H1 (cell line): Measurements from ENCODE around the gene CIAO2A. TPM values are rescaled to one million over a fixed set of nuclear protein-coding genes. Genes with fewer than 3 reads are reported as not detected.

Experiments used
- CBX5 ChIP-seq: fragments of 300-800, 300-1000 bp; sonication (generic); IDR thresholded peaks from 2 replicates; pipeline ENCODE4 v1.7.1; 2016; ENCODE audit warnings: antibody characterized with exemption, low read length, low read depth
- HDAC2 ChIP-seq, 2 experiments: fragments of 300-600 bp in 1 of 2; sonication (generic) in 1 of 2; IDR thresholded peaks; 2 replicates each; pipeline ENCODE4 v1.6.1; 2011 to 2012; ENCODE audit warnings: low read depth in 2 of 2, low read length in 2 of 2, mild to moderate bottlenecking in 2 of 2, moderate library complexity in 2 of 2, borderline replicate concordance in 1 of 2, inconsistent platforms in 1 of 2
- HDAC6 ChIP-seq: IDR thresholded peaks from one replicate; pipeline ENCODE4 v1.7.1; 2012; ENCODE audit warnings: low read depth, mild to moderate bottlenecking, inconsistent platforms, low read length, moderate library complexity
- POLR2A ChIP-seq, 2 experiments: IDR thresholded peaks; 1 replicate in 1 of 2; 2 replicates in 1 of 2; pipeline ENCODE4 v1.6.1; 2011; ENCODE audit warnings: low read depth in 2 of 2, low read length in 2 of 2, mild to moderate bottlenecking in 2 of 2; ENCODE audit errors: control extremely low read depth in 1 of 2
- TCF12 ChIP-seq: IDR thresholded peaks from 2 replicates; pipeline ENCODE4 v1.6.1; 2011; ENCODE audit warnings: low read depth, mild to moderate bottlenecking, low read length
- polyA plus RNA-seq, 7 experiments: library from polyadenylated mRNA; depleted of rRNA in 3 of 7; stranded (reverse) in 5 of 7; unstranded in 2 of 7; fragments of >200 nt in 5 of 7; fragments of 200-250 nt in 2 of 7; gene quantifications; 1 replicate in 5 of 7; 2 replicates in 1 of 7; 4 replicates in 1 of 7; pipeline versions ENCODE4 v1.2.1 to v1.2.3, GENCODE V29; 2011 to 2013; ENCODE audit warnings: missing spikeins in 2 of 7, mixed read lengths in 2 of 7
- total RNA-seq: library from RNA; stranded (reverse); fragmentation: NEBNext Ultra II Directional; extraction: Animal tissue kit (Norgen Biotek cat#: 25700); gene quantifications from 2 replicates; pipeline ENCODE4 v1.2.1, GENCODE V29; 2021

The CIAO2A gene
- total and polyA plus RNA-seq, 2 of the 8 experiments (the other 6 are each of a cell fraction or from before 2014, with no cell fraction given), result 76.4 to 86.5 TPM

DNA sequence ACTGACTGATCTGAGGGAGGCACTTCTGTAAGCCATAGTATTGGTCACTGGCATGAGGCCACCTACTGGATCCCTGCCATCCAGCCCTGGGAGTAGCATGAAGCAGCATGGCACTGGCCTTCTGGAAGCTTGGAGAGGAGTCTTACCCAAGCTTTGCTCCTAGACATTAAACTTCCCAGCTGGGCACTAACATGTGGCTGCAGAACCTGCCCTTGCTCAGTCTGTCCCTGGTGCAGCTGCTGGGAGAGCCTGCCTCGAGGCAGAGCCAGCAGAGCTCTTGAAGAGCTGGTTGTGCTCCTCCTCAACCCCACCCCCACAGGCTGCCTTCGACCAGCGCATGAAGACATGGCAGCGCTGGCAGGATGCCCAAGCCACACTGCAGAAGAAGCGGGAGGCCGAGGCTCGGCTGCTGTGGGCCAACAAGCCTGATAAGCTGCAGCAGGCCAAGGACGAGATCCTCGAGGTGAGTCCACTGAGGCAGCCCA lies 40.7 kb upstream of the CIAO2A start (continued):
- TF ChIP-seq HDAC6 (no peak), CBX5 (no peak), TCF12 (no peak), POLR2A (IDR thresholded peaks at IDR 0.05; ENCODE audit: control extremely low read depth in 1 of 2, low read depth in 2 of 2, low read length in 2 of 2) (no peak), HDAC2 (IDR thresholded peaks at IDR 0.05; ENCODE audit: borderline replicate concordance in 1 of 2, low read depth in 2 of 2, low read length in 2 of 2) (no peak)
- TF ChIP-seq, all 59 proteins: peak for 0
